SK-MEL-5 (cell line): Measurements from ENCODE around the gene USF3. TPM values are rescaled to one million over a fixed set of nuclear protein-coding genes. Genes with fewer than 3 reads are reported as not detected.

ENCODE experiments used
- DNase-seq: peaks from one replicate; pipeline ENCODE4 v3.0.0-alpha.2; 2016; ENCODE audit warnings: low read depth, low spot score
- in situ Hi-C: cut with HindIII; loops from 2 replicates; pipeline ENCODE4 v1.10.0; 2016; ENCODE audit warnings: low sequenced_read_pairs, high pct_unique_total_duplicates, low pct_unique_long_range_greater_than_20kb
- polyA plus RNA-seq, 2 experiments: library from polyadenylated mRNA; depleted of rRNA; stranded (reverse); fragments of >200 nt; gene quantifications; 2 replicates each; pipeline ENCODE4 v1.2.3, GENCODE V29; 2015
- total RNA-seq: library from RNA; depleted of rRNA; stranded (reverse); fragments of >200 nt; shearing (Covaris generic); gene quantifications from 2 replicates; pipeline ENCODE4 v1.2.3, GENCODE V29; 2014; rRNA removed

Gene USF3
- 9.0 and 10.4 TPM in 2 replicates for total RNA-seq
- polyA plus RNA-seq (2015; cell fraction: cytosol; rRNA removed), result 8.0 and 10.8 TPM in 2 replicates
- polyA plus RNA-seq (2015; cell fraction: nucleus; rRNA removed), result 5.2 and 5.8 TPM in 2 replicates

- DNase-seq, result peak; percentile 60
- in situ Hi-C loops, result no loop called here
Observed at GRCh38 chr3:113695786-113696645, at the start of gene USF3. Gene USF3 (minus strand): TSS chr3:113696642. CDS start chr3:113674878, 21,764 bp downstream.

DNA sequence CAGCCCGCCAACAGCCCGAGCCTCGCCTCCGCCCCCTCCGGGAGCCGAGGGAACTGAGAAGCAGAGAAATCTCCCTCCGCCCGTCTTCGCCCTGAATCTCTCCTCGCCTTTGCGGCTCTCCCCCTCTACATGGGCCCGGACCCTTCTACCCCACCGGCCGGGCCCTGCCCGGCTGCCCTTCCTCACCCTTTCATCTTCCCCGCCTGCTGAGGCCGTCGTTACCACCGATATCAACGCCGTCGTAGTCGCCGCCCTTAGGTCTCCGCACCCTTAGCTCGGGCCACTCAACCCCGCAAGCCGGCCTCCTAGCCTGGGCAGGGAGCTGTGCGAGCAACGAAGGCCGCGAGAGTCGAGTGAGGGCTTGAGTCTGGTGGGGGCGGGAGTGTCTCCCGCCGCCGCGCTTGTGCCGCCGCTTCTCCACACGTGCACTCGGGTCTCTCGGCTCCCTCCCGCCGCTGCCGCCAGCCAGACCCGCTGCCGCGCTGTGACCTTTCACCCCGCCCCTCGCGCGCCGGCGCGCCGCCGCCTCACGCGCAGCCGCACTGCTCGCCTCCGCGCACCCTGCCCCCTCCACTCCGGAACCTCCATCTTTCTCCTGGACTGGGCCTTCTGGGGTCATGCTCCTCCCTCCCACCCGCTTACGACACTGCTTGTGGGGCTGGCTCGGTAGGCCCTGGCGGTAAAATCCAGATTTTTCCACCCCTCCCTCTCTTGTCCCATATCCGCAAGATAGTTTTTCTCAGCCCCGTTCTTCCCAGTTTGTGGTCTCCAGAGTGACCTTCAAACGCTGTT, 49.5 kb upstream of the USF3 start, which contains the start of gene NAA50:
Gene NAA50, minus strand, starts transcription at position 494 of the 792 bp plus-strand sequence. Its CDS starts 300 bp downstream, at position 194.
- in situ Hi-C loops, result no loop called here
- peak; percentile 92 for DNase-seq

- in situ Hi-C loops, result no loop called here
- peak; percentile 85 for DNase-seq
Observed at GRCh38 chr3:113744941-113745755, 48.7 kb upstream of the USF3 start.

GRCh38 chr3:113743006-113743630, 46.7 kb upstream of the USF3 start:
- DNase-seq, result no peak
- in situ Hi-C loops, result no loop called here

- in situ Hi-C loops, result no loop called here
- DNase-seq, result no peak
Observed at GRCh38 chr3:113741620-113742019, 45.2 kb upstream of the USF3 start.

DNA sequence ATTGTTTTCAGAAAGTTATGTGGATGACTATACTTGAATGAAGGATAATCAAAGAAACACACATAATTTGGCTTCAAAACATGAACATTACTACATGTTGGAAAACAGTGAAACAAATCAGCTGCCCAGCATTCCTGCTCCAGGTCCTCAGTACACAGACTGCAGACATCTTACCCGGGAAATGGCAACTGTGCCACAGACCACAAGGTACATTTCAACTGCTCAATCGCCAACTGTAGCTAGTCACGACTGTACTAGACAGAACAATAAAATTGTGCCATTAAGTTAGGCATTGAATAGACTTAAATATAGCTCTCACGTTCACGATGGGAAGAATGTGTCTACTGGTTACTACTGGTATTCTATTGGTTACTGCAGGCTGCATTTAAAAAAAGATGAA, 44.6 kb upstream of the USF3 start:
- in situ Hi-C loops, result no loop called here
- DNase-seq, result no peak

GRCh38 chr3:113736548-113737089, 40.2 kb upstream of the USF3 start:
- in situ Hi-C loops, result no loop called here
- DNase-seq, result peak; percentile 82

GRCh38 chr3:113731694-113732093, 35.3 kb upstream of the USF3 start:
- in situ Hi-C loops, result no loop called here
- no peak for DNase-seq

DNA sequence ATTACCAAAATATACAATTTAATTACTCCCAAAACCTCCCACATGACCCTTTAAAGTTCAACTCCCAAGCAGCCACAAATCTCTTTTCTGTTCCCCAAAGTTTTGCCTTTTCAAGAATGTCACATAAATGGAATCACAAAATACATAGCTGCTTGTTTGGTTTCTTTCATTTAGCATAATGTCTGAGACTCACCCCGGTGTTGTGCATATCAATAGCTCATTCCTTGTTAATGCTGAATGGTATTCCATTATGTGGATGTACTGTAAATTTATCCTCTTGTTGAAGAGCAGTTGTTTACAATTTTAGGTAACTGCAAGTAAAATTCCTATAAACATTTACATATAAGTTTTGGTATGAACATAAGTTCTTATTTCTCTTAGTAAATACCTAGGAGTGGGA, 34.1 kb upstream of the USF3 start:
- in situ Hi-C loops, result no loop called here

DNA sequence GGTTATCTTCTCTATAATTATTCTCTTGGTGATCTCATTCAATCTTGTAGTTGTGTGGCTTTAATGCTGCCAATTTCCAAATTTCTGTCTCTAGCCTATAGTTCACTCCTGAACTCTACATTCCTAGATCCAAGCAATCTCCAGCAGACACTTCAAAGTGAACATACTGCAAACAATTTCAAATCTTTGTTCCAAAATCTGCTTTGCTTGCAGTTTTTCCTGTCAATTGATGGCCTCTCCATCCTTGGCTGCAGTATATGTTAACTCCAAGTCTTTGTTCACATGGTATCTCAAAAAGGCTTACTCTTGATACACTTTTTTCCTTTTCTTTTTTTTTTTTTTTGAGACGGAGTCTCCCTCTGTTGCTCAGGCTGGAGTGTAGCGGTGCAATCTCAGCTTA, 32.2 kb upstream of the USF3 start:
- in situ Hi-C loops, result no loop called here
- no peak for DNase-seq

More for the DNA sequence above, 34.1 kb upstream of the USF3 start:
- DNase-seq, result no peak

- in situ Hi-C loops, result no loop called here
- no peak for DNase-seq
Observed at GRCh38 chr3:113721636-113722035, 25.2 kb upstream of the USF3 start.

GRCh38 chr3:113719758-113720157, 23.3 kb upstream of the USF3 start:
- DNase-seq, result no peak
- in situ Hi-C loops, result no loop called here

DNA sequence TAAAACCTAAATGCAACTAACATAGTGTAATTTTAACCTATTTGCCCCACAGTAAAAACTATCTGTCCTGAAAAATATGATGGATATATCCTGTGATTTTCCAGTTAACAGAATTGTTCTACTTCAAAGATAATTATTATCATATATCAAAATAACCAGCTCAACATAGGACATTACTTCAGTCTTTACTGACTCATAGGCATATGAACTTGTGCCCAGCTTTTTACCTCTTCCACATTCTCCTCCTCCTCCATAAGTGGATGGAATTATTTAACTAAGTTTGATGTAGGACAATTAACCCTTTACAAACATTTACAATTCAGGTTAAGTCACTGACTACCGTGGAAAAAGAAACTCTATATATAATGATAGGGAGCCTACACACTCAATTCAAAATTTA, 22.9 kb upstream of the USF3 start:
- no peak for DNase-seq
- in situ Hi-C loops, result no loop called here

DNA sequence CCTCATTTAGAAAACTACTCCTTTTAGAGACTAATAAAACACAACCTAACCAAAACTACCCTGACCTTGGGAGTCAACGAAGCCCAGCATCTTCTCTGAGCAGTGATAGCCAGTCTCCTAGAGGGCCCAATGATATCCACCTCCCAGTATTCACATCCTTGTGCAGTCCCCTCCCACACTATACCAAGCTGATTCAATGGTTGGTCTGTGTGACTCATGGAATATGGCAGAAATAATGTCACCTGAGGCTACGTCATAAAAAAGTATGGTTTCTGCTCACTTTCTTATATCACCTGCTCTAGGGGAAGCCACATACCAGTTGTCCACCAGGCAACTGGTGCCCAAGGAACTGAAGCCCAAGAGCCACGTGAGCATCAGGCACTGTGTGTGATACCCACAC, 21.4 kb upstream of the USF3 start:
- no peak for DNase-seq
- in situ Hi-C loops, result no loop called here

- DNase-seq, result no peak
- in situ Hi-C loops, result no loop called here
Observed at GRCh38 chr3:113717308-113717707, 20.9 kb upstream of the USF3 start.

GRCh38 chr3:113714702-113715101, 18.3 kb upstream of the USF3 start:
- in situ Hi-C loops, result no loop called here

GRCh38 chr3:113712129-113712528, 15.7 kb upstream of the USF3 start:
- DNase-seq, result peak; percentile 93
- in situ Hi-C loops, result no loop called here

More at GRCh38 chr3:113714702-113715101, 18.3 kb upstream of the USF3 start:
- no peak for DNase-seq
